B cell (primary cell): Measurements from ENCODE around the gene DOK7. TPM values are rescaled to one million over a fixed set of nuclear protein-coding genes. Genes with fewer than 3 reads are reported as not detected.

Experiments used
- ATAC-seq: fragments of 200-7000 bp; cut with Tn5 transposase; one replicate; pipeline ENCODE4 v1.10.0; 2021; ENCODE audit warnings: low read depth, mild to moderate bottlenecking, moderate number of reproducible peaks, moderate library complexity
- CTCF ChIA-PET: fragments of 350-600 bp; sonication (Branson Sonifier 250); formaldehyde crosslinking; loops from one replicate; lab custom pipeline; 2021; ENCODE audit warnings: antibody characterized with exemption, inconsistent platforms; lab: Charles Lee
- POLR2A ChIA-PET: fragments of 350-600 bp; sonication (Branson Sonifier 250); formaldehyde crosslinking; loops from one replicate; lab custom pipeline; 2021; ENCODE audit warnings: antibody characterized with exemption; lab: Charles Lee
- DNase-seq: peaks from one replicate; pipeline ENCODE4 v3.0.0; 2013
- H2AFZ ChIP-seq: 2 replicates; pipeline ENCODE4 v1.6.1; 2012; ENCODE audit warnings: mild to moderate bottlenecking, low read depth, low read length; ENCODE audit not compliant: insufficient read depth, poor library complexity, severe bottlenecking
- H3K27ac ChIP-seq, 2 donors: 1 replicate in 1 of 2; 2 replicates in 1 of 2; pipeline ENCODE4 v1.5.1; 2012 to 2013; ENCODE audit warnings: low read length in 2 of 2, mild to moderate bottlenecking in 2 of 2, moderate library complexity in 1 of 2
- H3K27me3 ChIP-seq, 4 experiments: fragments of 200-600 bp in 1 of 4; sonication (generic) in 1 of 4; replicated peaks in 1 of 4; 1 replicate in 2 of 4; 2 replicates in 2 of 4; pipeline versions ENCODE4 v1.6.1 to v1.7.0; 2013 to 2016; ENCODE audit warnings: low read length in 3 of 4, mild to moderate bottlenecking in 2 of 4, mixed read lengths in 1 of 4, moderate library complexity in 1 of 4; ENCODE audit not compliant: insufficient read depth in 4 of 4, control insufficient read depth in 3 of 4; ENCODE audit errors: control extremely low read depth in 1 of 4
- H3K36me3 ChIP-seq, 2 experiments: replicated peaks in 1 of 2; 1 replicate in 1 of 2; 2 replicates in 1 of 2; pipeline versions ENCODE4 v1.6.1 to v1.7.1; 2013; ENCODE audit warnings: low read length in 1 of 2; ENCODE audit not compliant: insufficient read depth in 2 of 2, control insufficient read depth in 1 of 2; ENCODE audit errors: control extremely low read depth in 1 of 2, extremely low read depth in 1 of 2
- H3K4me1 ChIP-seq, 2 donors: fragments of 200-600 bp in 1 of 2; sonication (generic) in 1 of 2; 1 replicate in 1 of 2; 2 replicates in 1 of 2; pipeline versions ENCODE4 v1.5.1 to v1.6.1; 2013 to 2017; ENCODE audit warnings: low read length in 2 of 2; ENCODE audit not compliant: control insufficient read depth in 2 of 2, insufficient read depth in 2 of 2
- H3K4me2 ChIP-seq: replicated peaks from 2 replicates; pipeline ENCODE3; 2012; ENCODE audit warnings: mild to moderate bottlenecking, low read depth, low read length; ENCODE audit not compliant: poor library complexity, severe bottlenecking
- H3K4me3 ChIP-seq, 5 experiments: fragments of 200-600 bp in 1 of 5; sonication (generic) in 1 of 5; 1 replicate in 3 of 5; 2 replicates in 2 of 5; pipeline versions ENCODE4 v1.5.1 to v1.7.0; 2011 to 2016; ENCODE audit warnings: low read length in 4 of 5, mild to moderate bottlenecking in 4 of 5, low read depth in 2 of 5, control low read depth in 1 of 5, moderate library complexity in 1 of 5; ENCODE audit not compliant: insufficient read depth in 1 of 5; ENCODE audit errors: control extremely low read depth in 1 of 5, extremely low read depth in 1 of 5
- H3K79me2 ChIP-seq: fragments of 200-600 bp; sonication (generic); one replicate; pipeline ENCODE4 v1.6.0; 2016; ENCODE audit warnings: low read length; ENCODE audit not compliant: control insufficient read depth, insufficient read depth
- H3K9ac ChIP-seq: fragments of 200-600 bp; sonication (generic); 2 replicates; pipeline ENCODE4 v1.6.1; 2017; ENCODE audit warnings: mild to moderate bottlenecking, low read length, moderate library complexity
- H3K9me3 ChIP-seq, 3 donors: one replicate each; pipeline versions ENCODE4 v1.6.1 to v1.7.1; 2013; ENCODE audit warnings: low read length in 2 of 3; ENCODE audit not compliant: control insufficient read depth in 2 of 3, insufficient read depth in 1 of 3; ENCODE audit errors: control extremely low read depth in 1 of 3
- H4K20me1 ChIP-seq: 2 replicates; pipeline ENCODE4 v1.6.0; 2012; ENCODE audit warnings: mild to moderate bottlenecking, low read length; ENCODE audit not compliant: insufficient read depth, control insufficient read depth, poor library complexity, severe bottlenecking
- H3K27ac Mint-ChIP-seq: one replicate; pipeline ENCODE4 v1.8.0; 2021; ENCODE audit warnings: mixed read lengths
- H3K27me3 Mint-ChIP-seq: one replicate; pipeline ENCODE4 v1.8.0; 2021; ENCODE audit warnings: mixed read lengths
- H3K4me1 Mint-ChIP-seq: one replicate; pipeline ENCODE4 v1.8.0; 2021; ENCODE audit warnings: mixed read lengths
- H3K4me3 Mint-ChIP-seq: one replicate; pipeline ENCODE4 v1.8.0; 2021; ENCODE audit warnings: mixed read lengths
- H3K9me3 Mint-ChIP-seq: one replicate; pipeline ENCODE4 v1.8.0; 2022; ENCODE audit warnings: mixed read lengths; ENCODE audit not compliant: insufficient read depth
- CTCF ChIP-seq: fragments of 200-600 bp; IDR thresholded peaks from one replicate; pipeline ENCODE4 v1.8.0; 2022; ENCODE audit warnings: antibody characterized with exemption, mild to moderate bottlenecking
- EZH2 ChIP-seq: IDR thresholded peaks from 2 replicates; pipeline ENCODE4 v1.6.1; 2012; ENCODE audit warnings: borderline replicate concordance, low read depth, mild to moderate bottlenecking, moderate library complexity, low read length; ENCODE audit not compliant: insufficient read depth, poor library complexity, severe bottlenecking
- WGBS: methylation state at CpG from one replicate; pipeline ENCODE4 v1.1.5; 2013; ENCODE audit warnings: missing lambda C conversion rate; ENCODE audit not compliant: insufficient coverage; 5-methylcytosine and 5-hydroxymethylcytosine counted together
- intact Hi-C: fragments of 100-400 bp; cut with micrococcal nuclease; formaldehyde crosslinking; loops from one replicate; pipeline ENCODE4 v1.10.0; 2022
- polyA plus RNA-seq: library from polyadenylated mRNA; depleted of rRNA; stranded (reverse); fragments of >200 nt; gene quantifications from 2 replicates; pipeline ENCODE4 v1.2.3, GENCODE V29; 2012
- total RNA-seq, 2 donors: library from RNA; stranded (reverse); fragments of 120-200 nt in 1 of 2; gene quantifications; 1 replicate in 1 of 2; 2 replicates in 1 of 2; pipeline versions ENCODE4 v1.2.3 to v1.2.4, GENCODE V29; 2013 to 2022

Gene DOK7
- total and polyA plus RNA-seq, 2 donors (not counting 1 experiment from before 2014, with no cell fraction given) = 24.1 to 24.8 TPM

- no peaks in the 10 kb centered on the region for H3K79me2 ChIP-seq
- no peak overlapping the region for H3K4me2 ChIP-seq
- Mint-ChIP-seq H3K4me1 (no peaks in the 10 kb centered on the region), H3K27me3 (no peaks in the 10 kb centered on the region), H3K4me3 (no peak overlapping the region), H3K27ac (no peak overlapping the region), H3K9me3 (no peaks in the 10 kb centered on the region)
- H3K9me3 ChIP-seq = peaks cover 0 to 10% (median 0%) of the 10 kb centered on the region in 3 donors
- no peaks in the 10 kb centered on the region for H3K36me3 ChIP-seq
- WGBS = 96% methylated on average over 23 of the region's 23 CpGs
- H3K4me1 ChIP-seq = no peaks in the 10 kb centered on the region
- peaks cover 0 to 13% (median 0%) of the 10 kb centered on the region in 4 experiments for H3K27me3 ChIP-seq
- intact Hi-C loops = no loop called here
- ChIA-PET CTCF (interaction anchor here (1.2 kb wide), 1 partner anchor 9 kb away, joined by 3 read pairs; no protein-coding TSS in a partner anchor), POLR2A (no interaction called here)
- H3K4me3 ChIP-seq = no peak overlapping the region
- DNase-seq (no peak), ATAC-seq (no peak)
- TF ChIP-seq CTCF = no peak
- TF ChIP-seq EZH2 = no peak
- no peak overlapping the region for H3K27ac ChIP-seq
- H2AFZ ChIP-seq = no peak overlapping the region
- H4K20me1 ChIP-seq = no peaks in the 10 kb centered on the region
- H3K9ac ChIP-seq = no peak overlapping the region
Measured at GRCh38 chr4:3471098-3471760, 8.1 kb downstream of the DOK7 start.

GRCh38 chr4:3471886-3472285 lies 8.8 kb downstream of the DOK7 start:
- WGBS = 86% methylated on average over 15 of the region's 15 CpGs
- Mint-ChIP-seq H3K27ac (no peak overlapping the region), H3K4me3 (no peak overlapping the region), H3K27me3 (no peaks in the 10 kb centered on the region), H3K4me1 (no peaks in the 10 kb centered on the region), H3K9me3 (no peaks in the 10 kb centered on the region)
- H3K9ac ChIP-seq = no peak overlapping the region
- H3K27ac ChIP-seq = no peak overlapping the region
- H3K4me2 ChIP-seq = no peak overlapping the region
- no peak overlapping the region for H2AFZ ChIP-seq
- no peaks in the 10 kb centered on the region for H3K79me2 ChIP-seq
- CTCF ChIA-PET = no interaction called here
- no peak for DNase-seq
- POLR2A ChIA-PET = interaction anchor here (0.5 kb wide), 1 partner anchor 11 kb away, joined by 3 read pairs; no protein-coding TSS in a partner anchor
- H4K20me1 ChIP-seq = no peaks in the 10 kb centered on the region
- no peak overlapping the region for H3K4me3 ChIP-seq
- peaks cover 0 to 10% (median 0%) of the 10 kb centered on the region in 3 donors for H3K9me3 ChIP-seq
- no peaks in the 10 kb centered on the region for H3K36me3 ChIP-seq
- no peak for ATAC-seq
- TF ChIP-seq CTCF = no peak
- no peak for TF ChIP-seq EZH2
- no peaks in the 10 kb centered on the region for H3K4me1 ChIP-seq
- peaks cover 0 to 12% (median 1%) of the 10 kb centered on the region in 4 experiments for H3K27me3 ChIP-seq
- intact Hi-C loops = no loop called here
